Adipocyte (in vitro differentiated cells): ENCODE measurements around the gene COBL.

Source experiments
- DNase-seq: peaks from one replicate; pipeline ENCODE4 v3.0.0-alpha.2; 2015; ENCODE audit warnings: low read depth
- H3K27me3 ChIP-seq: replicated peaks from 2 replicates; pipeline ENCODE4 v1.7.0; 2013; ENCODE audit warnings: mild to moderate bottlenecking, low read length, moderate library complexity; ENCODE audit not compliant: control insufficient read depth, insufficient read depth
- H3K36me3 ChIP-seq: 2 replicates; pipeline ENCODE4 v1.7.0; 2013; ENCODE audit warnings: low read length, mild to moderate bottlenecking, moderate library complexity; ENCODE audit not compliant: control insufficient read depth, insufficient read depth, severe bottlenecking
- H3K4me1 ChIP-seq: 2 replicates; pipeline ENCODE4 v1.7.0; 2013; ENCODE audit warnings: mild to moderate bottlenecking, low read length, moderate library complexity; ENCODE audit not compliant: control insufficient read depth, insufficient read depth
- H3K4me3 ChIP-seq: 2 replicates; pipeline ENCODE4 v1.7.0; 2013; ENCODE audit warnings: mild to moderate bottlenecking, low read length, moderate library complexity
- H3K9ac ChIP-seq: 2 replicates; pipeline ENCODE4 v1.7.0; 2013; ENCODE audit warnings: mild to moderate bottlenecking, low read length, moderate library complexity
- H3K9me3 ChIP-seq: 2 replicates; pipeline ENCODE4 v1.7.0; 2013; ENCODE audit warnings: mild to moderate bottlenecking, low read length, moderate library complexity; ENCODE audit not compliant: control insufficient read depth

The COBL gene

DNA sequence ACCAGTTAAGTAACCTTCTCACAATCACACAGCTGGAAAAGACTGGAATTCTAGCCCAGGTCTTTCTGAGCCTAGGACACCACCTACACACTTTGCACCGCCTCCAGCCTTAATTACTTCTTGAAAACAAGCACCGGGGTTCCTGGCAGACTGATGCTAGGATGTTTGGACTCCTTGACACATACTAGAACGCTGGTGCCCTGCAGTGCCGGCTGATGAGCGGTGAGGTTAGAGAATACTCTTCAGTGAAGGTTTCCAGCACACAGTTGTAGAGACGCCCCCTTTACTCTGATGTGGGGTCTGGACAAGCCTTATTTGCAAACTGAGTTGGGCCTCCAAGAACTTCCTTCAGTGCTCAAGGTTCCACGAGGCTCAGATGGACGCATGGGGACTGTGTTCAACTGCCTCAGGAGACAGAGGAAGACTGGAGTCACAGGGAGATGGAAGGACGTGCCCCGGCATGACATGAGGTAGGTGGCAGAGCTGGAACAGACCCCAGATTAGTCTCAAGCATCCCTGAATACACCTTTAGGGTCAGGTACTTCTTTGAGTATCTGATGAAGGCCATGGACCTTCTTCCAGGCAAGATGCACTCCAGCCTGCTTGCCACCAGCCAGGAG, 89.6 kb downstream of the COBL start:
- peaks cover 3% of the 10 kb centered on the region for H3K4me1 ChIP-seq
- H3K36me3 ChIP-seq, result no peaks in the 10 kb centered on the region
- no peak for DNase-seq
- H3K9ac ChIP-seq, result no peak overlapping the region
- H3K27me3 ChIP-seq, result peaks cover 28% of the 10 kb centered on the region
- H3K9me3 ChIP-seq, result no peaks in the 10 kb centered on the region
- no peak overlapping the region for H3K4me3 ChIP-seq

DNA sequence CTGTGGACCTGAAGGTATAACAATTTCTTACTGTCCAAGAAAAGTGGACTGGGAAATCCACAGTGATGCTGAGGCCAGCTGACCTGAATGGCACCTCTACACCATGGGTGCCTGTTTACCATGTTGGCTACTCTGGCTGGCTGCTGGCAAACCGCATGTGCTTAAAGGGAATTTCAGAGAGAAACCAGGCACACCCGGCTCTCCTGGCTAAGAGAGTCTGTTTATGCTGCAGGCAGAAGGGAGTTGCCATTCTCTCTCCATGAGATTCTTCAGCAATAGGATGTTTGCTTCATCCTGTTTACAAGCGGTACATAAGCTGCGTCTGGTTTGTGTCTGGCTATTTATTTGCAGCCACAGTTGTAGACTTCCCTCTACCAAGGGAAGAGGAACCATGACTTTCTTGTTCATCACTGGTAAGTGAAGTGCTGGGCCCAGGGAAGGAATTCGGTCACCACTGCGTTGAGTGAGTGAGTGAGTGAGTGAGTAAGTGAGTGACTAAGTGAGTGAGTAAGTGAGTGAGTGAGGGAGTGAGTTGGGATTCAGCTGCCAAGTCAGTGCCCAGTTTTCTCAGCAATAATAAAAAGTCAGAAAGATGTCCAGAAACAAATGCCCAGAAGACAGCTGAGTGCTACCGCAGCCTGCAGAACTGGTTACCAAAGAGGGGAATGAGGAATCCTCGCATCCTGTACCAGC, 90.4 kb downstream of the COBL start:
- H3K9me3 ChIP-seq, result no peaks in the 10 kb centered on the region
- peaks cover 3% of the 10 kb centered on the region for H3K4me1 ChIP-seq
- no peak overlapping the region for H3K4me3 ChIP-seq
- peaks cover 24% of the 10 kb centered on the region for H3K27me3 ChIP-seq
- DNase-seq, result no peak
- no peaks in the 10 kb centered on the region for H3K36me3 ChIP-seq
- no peak overlapping the region for H3K9ac ChIP-seq

DNA sequence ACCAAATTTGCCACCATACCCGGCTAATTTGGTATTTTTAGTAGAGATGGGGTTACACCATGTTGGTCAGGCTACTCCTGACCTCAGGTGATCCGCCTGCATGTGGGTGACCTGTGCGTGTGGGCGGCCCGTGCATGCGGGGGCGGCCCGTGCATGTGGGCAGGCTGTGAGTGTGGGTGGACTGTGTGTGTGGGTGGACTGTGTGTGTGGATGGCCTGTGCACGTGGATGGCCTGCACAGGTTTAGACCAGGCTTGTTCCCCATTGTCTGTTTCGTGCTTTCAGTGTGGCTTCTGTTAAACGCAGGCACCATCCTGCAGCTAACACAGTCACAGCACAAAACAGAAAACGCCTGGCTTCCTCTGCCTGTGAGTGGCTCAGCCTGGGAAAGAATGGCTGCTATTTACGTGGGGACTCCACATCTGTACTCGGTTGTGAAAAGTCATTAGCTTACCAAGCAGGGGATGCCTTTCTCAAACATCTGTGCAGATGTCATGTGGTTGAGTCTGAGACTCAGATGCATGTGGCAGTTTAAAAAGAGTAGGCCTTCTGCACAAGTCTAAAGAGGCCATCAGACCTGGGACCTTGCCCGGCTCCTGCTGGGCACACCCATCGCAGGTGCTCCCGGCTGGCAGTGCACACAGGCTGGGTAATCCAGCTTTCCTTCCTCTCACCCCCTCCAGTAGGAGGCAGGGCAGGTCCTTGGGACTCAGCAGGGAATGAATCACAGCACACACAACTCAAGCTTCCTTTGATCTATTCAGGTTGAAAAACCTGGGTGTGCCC, 91.6 kb downstream of the COBL start:
- Histone ChIP-seq H3K36me3 (no peaks in the 10 kb centered on the region), H3K4me3 (no peak overlapping the region), H3K9me3 (no peaks in the 10 kb centered on the region), H3K9ac (no peak overlapping the region), H3K4me1 (peaks cover 3% of the 10 kb centered on the region), H3K27me3 (peaks cover 12% of the 10 kb centered on the region)
- DNase-seq, result no peak

DNA sequence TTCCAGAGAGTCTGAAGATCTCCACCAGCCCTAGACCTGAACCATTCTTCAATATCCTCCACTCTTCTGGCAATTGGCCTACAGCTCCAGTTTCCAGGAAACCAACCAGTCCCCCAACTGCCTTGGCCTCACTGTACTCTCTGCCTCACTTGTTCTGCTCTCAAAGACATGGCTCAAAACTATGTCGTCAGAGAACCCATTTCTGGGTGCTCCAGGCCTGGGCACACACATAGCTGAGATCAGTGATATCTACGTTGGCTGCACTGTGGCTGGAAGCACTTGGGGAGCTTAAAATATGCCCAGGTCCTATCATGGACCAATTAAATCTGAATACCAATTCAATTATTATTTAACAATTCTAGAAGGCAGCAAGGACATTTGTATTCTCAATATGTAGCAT, 93.1 kb downstream of the COBL start:
- Histone ChIP-seq H3K9ac (no peak overlapping the region), H3K36me3 (no peaks in the 10 kb centered on the region), H3K4me1 (peaks cover 3% of the 10 kb centered on the region), H3K9me3 (no peaks in the 10 kb centered on the region), H3K4me3 (no peak overlapping the region), H3K27me3 (peaks cover 9% of the 10 kb centered on the region)
- no peak for DNase-seq

- Histone ChIP-seq H3K9me3 (no peaks in the 10 kb centered on the region), H3K27me3 (peaks cover 9% of the 10 kb centered on the region), H3K9ac (no peak overlapping the region), H3K4me3 (no peak overlapping the region), H3K4me1 (peaks cover 3% of the 10 kb centered on the region), H3K36me3 (no peaks in the 10 kb centered on the region)
- DNase-seq, result no peak
These were observed 93.7 kb downstream of the COBL start for GRCh38 chr7:51222916-51223315.

GRCh38 chr7:51220226-51220625, 96.4 kb downstream of the COBL start:
- no peaks in the 10 kb centered on the region for H3K9me3 ChIP-seq
- H3K9ac ChIP-seq, result no peak overlapping the region
- peaks cover 9% of the 10 kb centered on the region for H3K27me3 ChIP-seq
- H3K36me3 ChIP-seq, result no peaks in the 10 kb centered on the region
- no peak for DNase-seq
- no peak overlapping the region for H3K4me3 ChIP-seq
- H3K4me1 ChIP-seq, result no peaks in the 10 kb centered on the region

- no peaks in the 10 kb centered on the region for H3K4me1 ChIP-seq
- no peak overlapping the region for H3K9ac ChIP-seq
- DNase-seq, result no peak
- no peaks in the 10 kb centered on the region for H3K36me3 ChIP-seq
- no peaks in the 10 kb centered on the region for H3K9me3 ChIP-seq
- peaks cover 9% of the 10 kb centered on the region for H3K27me3 ChIP-seq
- no peak overlapping the region for H3K4me3 ChIP-seq
These were observed 97.2 kb downstream of the COBL start for GRCh38 chr7:51219261-51219988.

- H3K9ac ChIP-seq, result no peak overlapping the region
- peaks cover 9% of the 10 kb centered on the region for H3K27me3 ChIP-seq
- no peak overlapping the region for H3K4me3 ChIP-seq
- DNase-seq, result no peak
- no peaks in the 10 kb centered on the region for H3K9me3 ChIP-seq
- no peaks in the 10 kb centered on the region for H3K36me3 ChIP-seq
- H3K4me1 ChIP-seq, result no peaks in the 10 kb centered on the region
These were observed 98.8 kb downstream of the COBL start for GRCh38 chr7:51217804-51218203.

DNA sequence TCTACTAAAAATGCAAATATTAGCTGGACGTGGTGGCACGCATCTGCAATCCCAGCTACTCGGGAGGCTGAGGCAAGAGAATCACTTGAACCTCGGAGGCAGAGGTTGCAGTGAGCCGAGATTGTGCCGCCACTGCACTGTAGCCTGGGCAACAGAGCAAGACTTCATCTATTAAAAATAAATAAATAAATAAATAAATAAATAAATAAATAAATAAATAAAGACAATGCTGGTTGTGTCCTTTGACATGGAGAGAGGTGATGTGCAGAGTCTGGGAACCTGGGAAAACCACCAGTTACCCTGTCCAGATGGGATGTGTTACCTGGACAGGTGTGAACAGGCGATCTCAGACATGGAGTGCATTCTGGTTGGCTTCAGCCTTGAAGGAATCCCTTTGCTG, 102.5 kb downstream of the COBL start:
- Histone ChIP-seq H3K4me3 (no peak overlapping the region), H3K36me3 (no peaks in the 10 kb centered on the region), H3K9ac (no peak overlapping the region), H3K27me3 (peaks cover 17% of the 10 kb centered on the region), H3K9me3 (no peaks in the 10 kb centered on the region), H3K4me1 (no peaks in the 10 kb centered on the region)
- no peak for DNase-seq

DNA sequence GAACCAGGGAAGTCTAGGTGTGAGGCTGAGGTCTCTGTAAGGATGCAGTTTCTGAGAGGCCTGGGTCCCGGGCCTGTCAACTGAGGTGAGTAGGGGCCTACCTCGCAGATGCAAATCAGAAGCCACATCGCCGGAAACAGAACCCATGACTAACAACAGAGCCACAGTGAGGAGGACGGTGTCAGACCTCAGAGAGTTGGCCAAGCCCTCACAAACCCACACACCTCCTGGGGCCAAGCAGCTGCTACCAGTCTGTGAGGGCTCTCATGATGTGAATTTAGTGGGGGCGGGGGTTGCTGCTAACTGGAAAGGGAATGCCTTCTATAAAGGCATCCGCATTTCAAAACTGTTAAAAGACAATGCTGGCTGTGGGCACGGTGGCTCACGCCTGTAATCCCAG, 103.0 kb downstream of the COBL start:
- no peak overlapping the region for H3K4me3 ChIP-seq
- no peak overlapping the region for H3K9ac ChIP-seq
- H3K4me1 ChIP-seq, result no peaks in the 10 kb centered on the region
- peaks cover 16% of the 10 kb centered on the region for H3K27me3 ChIP-seq
- DNase-seq, result no peak
- H3K36me3 ChIP-seq, result no peaks in the 10 kb centered on the region
- H3K9me3 ChIP-seq, result no peaks in the 10 kb centered on the region

GRCh38 chr7:51210766-51211165, 105.8 kb downstream of the COBL start:
- Histone ChIP-seq H3K36me3 (no peaks in the 10 kb centered on the region), H3K4me1 (no peaks in the 10 kb centered on the region), H3K9me3 (no peaks in the 10 kb centered on the region), H3K4me3 (no peak overlapping the region), H3K9ac (no peak overlapping the region), H3K27me3 (peaks cover 16% of the 10 kb centered on the region)
- DNase-seq, result no peak
